ENCODE data around the gene SPINK14.

Gene SPINK14

DNA sequence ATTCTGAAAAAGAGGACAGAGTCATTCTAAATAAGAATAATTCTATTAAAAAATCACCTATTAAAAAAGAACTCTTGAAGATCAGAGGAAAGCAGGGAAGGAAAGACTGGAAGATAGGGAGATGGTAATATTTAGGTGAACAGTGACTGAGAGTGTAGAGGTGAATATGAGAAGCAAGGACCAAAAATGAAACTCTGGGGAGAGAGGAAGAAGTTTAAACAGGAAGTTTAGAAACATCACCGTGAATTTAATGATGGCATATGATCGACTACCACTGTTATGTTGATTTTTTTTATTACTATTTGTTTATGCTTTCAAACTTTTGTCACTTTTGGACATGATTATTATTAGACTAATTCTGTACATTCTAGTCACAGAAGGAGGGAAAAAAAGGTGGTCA lies 32.8 kb downstream of the SPINK14 start:
- no peak for DNase-seq (ENCODE audit: low read depth in 2 of 2)

DNA sequence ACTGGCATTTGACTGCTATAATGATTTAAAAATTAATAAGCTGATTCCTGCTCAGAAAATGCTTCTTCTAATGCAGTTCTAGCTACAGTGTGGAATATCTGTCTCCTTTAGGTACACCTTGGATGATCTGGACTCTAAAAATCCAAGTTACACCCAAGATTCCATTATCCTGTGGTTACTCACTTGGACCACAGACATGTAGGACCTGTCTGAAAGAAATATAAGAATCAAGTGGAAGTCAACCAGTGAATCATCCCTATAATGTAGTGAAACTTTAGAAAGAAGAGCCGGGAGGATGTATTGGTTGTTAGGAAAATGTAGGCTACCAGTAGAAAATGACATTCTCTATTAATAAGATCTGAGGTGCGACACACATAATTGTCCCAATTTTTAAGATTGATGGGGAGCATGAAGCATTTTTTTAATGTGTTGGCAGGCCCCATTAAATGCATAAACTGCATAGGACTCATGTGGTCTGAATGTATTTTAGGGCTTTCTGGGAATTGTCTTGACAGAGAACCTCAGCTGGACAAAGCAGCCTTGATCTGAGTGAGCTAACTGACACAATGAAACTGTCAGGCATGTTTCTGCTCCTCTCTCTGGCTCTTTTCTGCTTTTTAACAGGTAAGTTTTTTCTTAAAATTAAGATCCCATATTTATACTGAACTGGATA lies 34.3 kb downstream of the SPINK14 start, which contains the start of gene SPINK6:
Gene SPINK6 (plus strand): TSS at position 512 of the 673 bp plus-strand sequence. CDS start 55 bp downstream, at position 567.
- DNase-seq (ENCODE audit: low read depth in 2 of 2): no peak

DNA sequence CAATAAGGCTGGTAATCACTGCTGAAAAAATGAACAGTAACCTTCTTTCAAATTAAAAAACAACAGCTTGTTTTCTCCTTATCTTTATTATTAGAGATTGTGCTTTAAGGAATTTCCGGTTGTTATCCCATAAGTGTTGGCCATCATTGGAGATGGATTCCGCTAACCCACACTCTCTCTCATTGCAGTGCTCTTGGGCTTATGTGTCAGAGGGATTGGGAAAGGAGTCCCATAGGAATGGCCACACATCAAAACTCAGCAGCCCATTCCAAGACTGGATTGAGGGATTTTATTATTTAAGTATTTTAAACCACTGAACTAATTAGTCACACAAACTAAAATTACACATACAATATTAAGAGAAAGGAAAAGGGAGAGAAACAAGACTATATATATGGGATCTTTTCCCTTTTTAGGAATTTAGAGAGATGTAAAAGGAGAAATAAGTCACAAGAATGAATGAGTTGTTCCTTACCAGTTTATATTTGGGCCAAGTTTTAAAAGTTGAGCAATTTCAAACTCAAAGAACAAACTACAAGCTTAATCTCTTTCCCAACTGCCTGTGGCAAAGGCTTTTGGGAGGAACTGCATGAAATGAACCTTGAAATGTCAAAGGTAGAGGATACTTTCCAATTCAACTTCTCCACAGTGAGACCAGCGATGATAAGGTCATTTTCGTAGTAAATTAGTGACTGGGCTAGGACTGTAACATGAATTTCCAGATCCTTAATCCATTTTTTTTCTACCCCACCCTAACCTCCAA lies 36.9 kb downstream of the SPINK14 start:
- DNase-seq (ENCODE audit: low read depth in 2 of 2): no peak

DNA sequence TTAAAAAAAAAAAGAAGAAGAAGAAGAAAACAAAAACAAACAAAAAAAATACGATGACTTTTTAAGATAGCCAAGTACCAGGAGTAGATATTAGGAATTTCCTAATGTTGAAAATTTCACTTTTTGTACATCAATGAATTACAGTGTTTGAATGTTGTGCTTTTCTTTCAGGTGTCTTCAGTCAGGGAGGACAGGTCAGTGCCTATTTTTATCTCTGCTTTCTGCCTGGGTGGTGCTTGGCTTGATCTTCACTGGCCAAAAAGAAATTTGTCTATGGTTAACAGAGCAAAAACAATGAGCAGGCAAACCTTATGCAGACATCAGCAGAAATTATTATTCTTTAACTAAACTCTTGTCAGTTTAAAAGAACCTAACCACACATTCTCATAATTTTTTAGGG lies 37.5 kb downstream of the SPINK14 start:
- DNase-seq (ENCODE audit: low read depth in 2 of 2): no peak

DNA sequence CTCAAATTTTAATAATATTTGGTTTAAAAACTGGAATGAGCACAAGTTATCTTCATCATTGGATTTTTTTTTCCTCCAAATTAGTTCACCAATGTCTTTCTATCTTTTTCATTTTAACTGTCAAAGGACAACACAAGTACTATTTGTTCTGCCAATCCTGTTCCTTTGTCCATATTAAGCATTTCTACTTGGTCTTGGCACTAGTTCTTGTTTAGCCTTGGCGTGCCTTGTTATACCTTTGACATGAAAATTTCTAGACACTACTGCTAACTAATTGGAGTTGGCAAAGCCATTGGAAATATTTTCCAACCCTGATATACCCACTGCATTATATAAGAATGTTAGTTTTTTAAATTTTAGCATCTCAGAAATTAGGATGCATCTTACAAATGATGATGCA lies 38.3 kb downstream of the SPINK14 start:
- DNase-seq (ENCODE audit: low read depth in 2 of 2): no peak

DNA sequence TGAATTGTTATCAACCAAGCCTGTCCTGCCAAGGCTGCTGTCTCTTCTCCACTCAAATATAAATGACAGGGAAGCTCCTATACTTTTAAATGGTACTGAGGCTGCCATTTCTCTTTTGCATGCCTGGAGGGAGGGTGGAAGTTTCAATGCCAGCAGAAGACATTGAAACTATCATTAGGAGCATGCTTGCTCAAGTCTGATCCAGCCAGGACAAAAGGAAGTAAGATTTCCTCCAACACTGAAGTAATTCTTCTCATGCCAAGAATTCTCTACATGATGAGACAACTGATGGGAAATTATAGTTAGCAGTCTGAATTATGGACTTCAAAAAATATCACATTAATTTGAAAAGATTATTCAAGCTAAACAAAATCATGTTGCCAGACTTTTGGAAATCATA lies 39.9 kb downstream of the SPINK14 start:
- no peak for DNase-seq (ENCODE audit: low read depth in 2 of 2)

DNA sequence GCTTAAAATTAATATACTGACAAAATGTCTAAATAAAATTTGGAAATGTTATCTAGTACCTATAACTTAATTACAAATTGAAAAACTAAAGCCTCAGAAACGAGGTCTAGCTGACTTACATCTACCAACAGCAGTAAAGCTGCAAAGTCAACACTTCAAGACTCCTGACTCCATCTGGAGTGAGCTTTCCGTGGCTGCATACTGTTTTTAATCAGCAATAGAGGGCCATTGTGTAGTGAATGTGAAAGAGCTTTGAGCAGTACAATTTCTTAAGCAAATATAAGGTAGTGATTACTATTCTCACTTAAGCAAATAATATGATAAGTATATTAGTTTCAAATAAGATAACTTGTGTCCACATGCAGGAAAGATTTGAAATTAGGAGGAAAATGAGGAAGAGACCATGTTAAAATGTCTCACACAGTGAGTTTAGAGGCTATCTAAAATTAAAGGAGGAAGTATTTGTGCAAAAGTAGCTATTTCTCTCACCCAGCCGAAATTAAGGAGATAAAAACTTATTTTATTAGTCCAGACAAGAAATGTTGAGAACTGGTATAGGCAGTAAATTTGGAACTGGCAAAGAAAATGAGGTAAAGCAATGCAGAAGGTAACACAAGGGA lies 40.9 kb downstream of the SPINK14 start:
- DNase-seq (ENCODE audit: low read depth in 2 of 2): no peak

DNA sequence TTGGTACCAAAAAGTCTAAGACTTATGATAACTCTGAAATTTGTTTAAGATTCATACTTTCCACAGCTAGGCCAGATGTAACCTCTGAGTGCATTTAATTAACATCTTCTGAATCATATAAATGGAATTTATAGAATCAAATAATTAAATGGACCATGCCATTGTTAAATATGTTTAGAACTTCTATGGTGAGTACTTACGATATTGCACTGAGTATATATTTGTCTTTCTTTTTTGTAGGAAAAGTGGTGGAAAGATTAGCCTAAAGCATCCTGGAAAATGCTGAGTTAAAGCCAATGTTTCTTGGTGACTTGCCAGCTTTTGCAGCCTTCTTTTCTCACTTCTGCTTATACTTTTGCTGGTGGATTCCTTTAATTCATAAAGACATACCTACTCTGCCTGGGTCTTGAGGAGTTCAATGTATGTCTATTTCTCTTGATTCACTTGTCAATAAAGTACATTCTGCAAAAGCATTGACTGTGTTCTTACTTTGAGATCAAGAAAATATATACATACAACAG lies 46.4 kb downstream of the SPINK14 start:
- DNase-seq (ENCODE audit: low read depth in 2 of 2): no peak

DNA sequence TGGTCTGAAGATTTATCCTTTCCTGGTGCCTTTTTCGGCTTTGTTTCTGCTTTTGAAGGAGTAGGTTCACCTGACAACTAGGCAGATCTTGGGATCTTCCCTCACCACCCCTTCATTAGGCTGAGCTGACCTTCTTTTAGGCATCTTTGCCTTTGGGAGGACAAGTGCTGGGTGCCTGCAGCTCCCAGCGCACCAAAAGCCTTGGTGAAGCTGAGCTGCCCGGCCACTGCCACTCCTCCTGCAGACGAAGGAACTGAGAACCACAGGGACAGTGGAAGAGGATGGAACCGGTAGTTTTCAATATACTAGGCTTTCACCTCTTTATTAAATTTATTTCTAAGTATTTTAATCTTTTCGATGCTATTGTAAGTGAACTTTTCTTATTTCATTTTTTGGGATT lies 53.2 kb downstream of the SPINK14 start:
- DNase-seq (ENCODE audit: low read depth in 2 of 2): no peak

DNA sequence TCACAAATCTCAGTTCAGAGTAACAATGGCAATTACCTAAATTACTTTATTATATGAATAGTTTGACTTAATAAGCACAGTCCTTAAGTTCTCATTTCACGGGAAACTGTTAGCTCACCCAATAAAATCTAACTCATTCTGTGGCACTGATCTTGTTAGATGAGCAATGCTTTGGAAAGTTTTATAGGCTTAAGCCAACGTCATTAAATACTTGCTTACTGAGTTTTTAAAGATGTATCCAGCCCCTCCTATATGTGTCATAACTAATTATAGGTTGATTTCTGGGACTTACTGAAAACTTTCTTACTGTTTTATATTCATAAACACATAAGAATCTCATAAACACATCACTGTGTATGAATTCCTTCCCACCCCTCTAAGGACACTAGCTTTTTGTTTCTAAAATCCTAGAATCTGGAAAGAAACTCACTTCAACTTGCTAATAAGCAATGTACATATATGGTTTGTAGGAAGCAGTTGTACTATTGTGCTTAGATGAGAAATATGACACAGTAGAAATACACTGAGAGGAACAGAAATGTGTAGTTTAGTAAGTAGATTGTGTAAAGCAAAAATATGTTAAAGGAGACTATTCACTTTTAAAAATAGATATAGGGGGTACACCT lies 55.9 kb downstream of the SPINK14 start:
- DNase-seq (ENCODE audit: low read depth in 2 of 2): no peak
